Neural cell (in vitro differentiated cells): ENCODE measurements around the gene RFX8. TPM values are rescaled to one million over a fixed set of nuclear protein-coding genes. Genes with fewer than 3 reads are reported as not detected.

Experiments
- H2AFZ ChIP-seq: fragments of 200-600, 300-800 bp; sonication (generic), shearing (Covaris generic); 2 replicates; pipeline ENCODE4 v1.6.0; 2014; ENCODE audit warnings: low read depth, mild to moderate bottlenecking, antibody characterized with exemption, low read length, moderate library complexity
- H3F3A ChIP-seq: fragments of 200-600 bp; shearing (Covaris generic); 2 replicates; pipeline ENCODE4 v1.6.1; 2016; ENCODE audit warnings: mild to moderate bottlenecking, moderate library complexity, mixed read lengths, antibody characterized with exemption, low read length; ENCODE audit not compliant: insufficient read depth, poor library complexity, severe bottlenecking
- H3K27ac ChIP-seq: fragments of 200-600, 300-800 bp; sonication (generic), shearing (Covaris generic); 2 replicates; pipeline ENCODE4 v1.5.1; 2014; ENCODE audit warnings: mild to moderate bottlenecking, low read length, moderate library complexity
- H3K27me3 ChIP-seq: fragments of 300-800, 200-600 bp; sonication (generic), shearing (Covaris generic); 2 replicates; pipeline ENCODE4 v1.6.0; 2014; ENCODE audit warnings: mild to moderate bottlenecking, low read depth, low read length, moderate library complexity; ENCODE audit not compliant: insufficient read depth
- H3K36me3 ChIP-seq: fragments of 300-800, 200-600 bp; sonication (generic), shearing (Covaris generic); 2 replicates; pipeline ENCODE4 v1.5.1; 2014; ENCODE audit warnings: mild to moderate bottlenecking, antibody characterized with exemption, low read length, moderate library complexity; ENCODE audit not compliant: insufficient read depth
- H3K4me2 ChIP-seq: fragments of 300-800, 200-600 bp; sonication (generic), shearing (Covaris generic); 2 replicates; pipeline ENCODE4 v1.6.0; 2014; ENCODE audit warnings: mild to moderate bottlenecking, low read length
- H3K4me3 ChIP-seq: fragments of 300-800, 200-600 bp; sonication (generic), shearing (Covaris generic); 2 replicates; pipeline ENCODE4 v1.5.1; 2014; ENCODE audit warnings: mild to moderate bottlenecking, low read length, moderate library complexity
- H3K79me2 ChIP-seq: fragments of 200-600 bp; shearing (Covaris generic); replicated peaks from 2 replicates; pipeline ENCODE4 v1.6.0; 2014; ENCODE audit warnings: mild to moderate bottlenecking, low read length, moderate library complexity; ENCODE audit not compliant: insufficient read depth
- H3K9ac ChIP-seq: fragments of 300-800, 200-600 bp; sonication (generic), shearing (Covaris generic); 2 replicates; pipeline ENCODE4 v1.6.1; 2016; ENCODE audit warnings: mild to moderate bottlenecking, low read length, mixed read lengths
- H3K9me2 ChIP-seq: fragments of 200-600 bp; shearing (Covaris generic); 2 replicates; pipeline ENCODE4 v1.6.1; 2016; ENCODE audit warnings: mild to moderate bottlenecking, low read length, mixed read lengths; ENCODE audit not compliant: insufficient read depth
- H3K9me3 ChIP-seq: fragments of 200-600, 300-800 bp; sonication (generic), shearing (Covaris generic); 2 replicates; pipeline ENCODE4 v1.6.1; 2016; ENCODE audit warnings: mild to moderate bottlenecking, mixed run types, low read length, moderate library complexity, mixed read lengths
- H4K20me1 ChIP-seq: fragments of 200-600 bp; shearing (Covaris generic); 2 replicates; pipeline ENCODE4 v1.6.1; 2016; ENCODE audit warnings: mild to moderate bottlenecking, mixed run types; ENCODE audit not compliant: insufficient read depth
- EP300 ChIP-seq: fragments of 450-650 bp; conservative IDR thresholded peaks from 2 replicates; pipeline ENCODE4 v1.6.1; 2014; ENCODE audit warnings: antibody characterized with exemption, mild to moderate bottlenecking, moderate library complexity; ENCODE audit not compliant: poor library complexity, severe bottlenecking
- EZH2 ChIP-seq: fragments of 200-600, 300-800 bp; shearing (Covaris generic), sonication (generic); IDR thresholded peaks from 2 replicates; pipeline ENCODE4 v1.6.1; 2014; ENCODE audit warnings: antibody characterized with exemption, low read length, borderline replicate concordance, mild to moderate bottlenecking; ENCODE audit not compliant: insufficient read depth, poor library complexity, severe bottlenecking
- MXI1 ChIP-seq: fragments of 450-650 bp; conservative IDR thresholded peaks from 2 replicates; pipeline ENCODE4 v1.6.1; 2014; ENCODE audit warnings: antibody characterized with exemption, mild to moderate bottlenecking; ENCODE audit not compliant: poor library complexity, severe bottlenecking
- POLR2AphosphoS5 ChIP-seq: IDR thresholded peaks from 2 replicates; pipeline ENCODE4 v1.6.1; 2012
- RAD21 ChIP-seq: fragments of 450-650 bp; conservative IDR thresholded peaks from 2 replicates; pipeline ENCODE4 v1.6.1; 2014; ENCODE audit warnings: antibody characterized with exemption, mild to moderate bottlenecking, moderate library complexity
- SMC3 ChIP-seq: fragments of 450-650 bp; conservative IDR thresholded peaks from 2 replicates; pipeline ENCODE4 v1.6.1; 2014; ENCODE audit warnings: antibody characterized with exemption, mild to moderate bottlenecking, moderate library complexity; ENCODE audit not compliant: poor library complexity
- TAF1 ChIP-seq: IDR thresholded peaks from 2 replicates; pipeline ENCODE4 v1.6.1; 2012; ENCODE audit warnings: low read depth
- polyA plus RNA-seq: library from polyadenylated mRNA; depleted of rRNA; stranded (reverse); fragments of >200 nt; gene quantifications from 2 replicates; pipeline ENCODE4 v1.2.3, GENCODE V29; 2014
- TF ChIP-seq, protein P1 (sequence below): fragments of 450-650 bp; IDR thresholded peaks from 2 replicates; pipeline ENCODE4 v1.5.1; 2014; ENCODE audit warnings: antibody characterized with exemption, mild to moderate bottlenecking, moderate library complexity; ENCODE audit not compliant: poor library complexity, severe bottlenecking
- TF ChIP-seq, protein P2 (sequence below): IDR thresholded peaks from 2 replicates; pipeline ENCODE4 v1.6.1; 2012; ENCODE audit warnings: borderline replicate concordance

Gene RFX8
- polyA plus RNA-seq, 1 donor from 2014 or later = not detected

- Histone ChIP-seq H3K27ac (no peak overlapping the region), H4K20me1 (no peaks in the 10 kb centered on the region), H3K27me3 (no peaks in the 10 kb centered on the region), H3K9me2 (no peaks in the 10 kb centered on the region), H3K36me3 (no peaks in the 10 kb centered on the region), H3K9me3 (no peaks in the 10 kb centered on the region), H3K9ac (no peak overlapping the region), H3K4me2 (no peak overlapping the region), H2AFZ (no peak overlapping the region), H3K4me3 (no peak overlapping the region), H3F3A (no peaks in the 10 kb centered on the region), H3K79me2 (no peaks in the 10 kb centered on the region)
- no peak for TF ChIP-seq EP300
- TF ChIP-seq EZH2 = no peak
- TF ChIP-seq TAF1 = no peak
- no peak for TF ChIP-seq POLR2AphosphoS5
- TF ChIP-seq RAD21 = no peak
- TF ChIP-seq, protein P1, sequence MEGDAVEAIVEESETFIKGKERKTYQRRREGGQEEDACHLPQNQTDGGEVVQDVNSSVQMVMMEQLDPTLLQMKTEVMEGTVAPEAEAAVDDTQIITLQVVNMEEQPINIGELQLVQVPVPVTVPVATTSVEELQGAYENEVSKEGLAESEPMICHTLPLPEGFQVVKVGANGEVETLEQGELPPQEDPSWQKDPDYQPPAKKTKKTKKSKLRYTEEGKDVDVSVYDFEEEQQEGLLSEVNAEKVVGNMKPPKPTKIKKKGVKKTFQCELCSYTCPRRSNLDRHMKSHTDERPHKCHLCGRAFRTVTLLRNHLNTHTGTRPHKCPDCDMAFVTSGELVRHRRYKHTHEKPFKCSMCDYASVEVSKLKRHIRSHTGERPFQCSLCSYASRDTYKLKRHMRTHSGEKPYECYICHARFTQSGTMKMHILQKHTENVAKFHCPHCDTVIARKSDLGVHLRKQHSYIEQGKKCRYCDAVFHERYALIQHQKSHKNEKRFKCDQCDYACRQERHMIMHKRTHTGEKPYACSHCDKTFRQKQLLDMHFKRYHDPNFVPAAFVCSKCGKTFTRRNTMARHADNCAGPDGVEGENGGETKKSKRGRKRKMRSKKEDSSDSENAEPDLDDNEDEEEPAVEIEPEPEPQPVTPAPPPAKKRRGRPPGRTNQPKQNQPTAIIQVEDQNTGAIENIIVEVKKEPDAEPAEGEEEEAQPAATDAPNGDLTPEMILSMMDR = no peak
- TF ChIP-seq, protein P2, sequence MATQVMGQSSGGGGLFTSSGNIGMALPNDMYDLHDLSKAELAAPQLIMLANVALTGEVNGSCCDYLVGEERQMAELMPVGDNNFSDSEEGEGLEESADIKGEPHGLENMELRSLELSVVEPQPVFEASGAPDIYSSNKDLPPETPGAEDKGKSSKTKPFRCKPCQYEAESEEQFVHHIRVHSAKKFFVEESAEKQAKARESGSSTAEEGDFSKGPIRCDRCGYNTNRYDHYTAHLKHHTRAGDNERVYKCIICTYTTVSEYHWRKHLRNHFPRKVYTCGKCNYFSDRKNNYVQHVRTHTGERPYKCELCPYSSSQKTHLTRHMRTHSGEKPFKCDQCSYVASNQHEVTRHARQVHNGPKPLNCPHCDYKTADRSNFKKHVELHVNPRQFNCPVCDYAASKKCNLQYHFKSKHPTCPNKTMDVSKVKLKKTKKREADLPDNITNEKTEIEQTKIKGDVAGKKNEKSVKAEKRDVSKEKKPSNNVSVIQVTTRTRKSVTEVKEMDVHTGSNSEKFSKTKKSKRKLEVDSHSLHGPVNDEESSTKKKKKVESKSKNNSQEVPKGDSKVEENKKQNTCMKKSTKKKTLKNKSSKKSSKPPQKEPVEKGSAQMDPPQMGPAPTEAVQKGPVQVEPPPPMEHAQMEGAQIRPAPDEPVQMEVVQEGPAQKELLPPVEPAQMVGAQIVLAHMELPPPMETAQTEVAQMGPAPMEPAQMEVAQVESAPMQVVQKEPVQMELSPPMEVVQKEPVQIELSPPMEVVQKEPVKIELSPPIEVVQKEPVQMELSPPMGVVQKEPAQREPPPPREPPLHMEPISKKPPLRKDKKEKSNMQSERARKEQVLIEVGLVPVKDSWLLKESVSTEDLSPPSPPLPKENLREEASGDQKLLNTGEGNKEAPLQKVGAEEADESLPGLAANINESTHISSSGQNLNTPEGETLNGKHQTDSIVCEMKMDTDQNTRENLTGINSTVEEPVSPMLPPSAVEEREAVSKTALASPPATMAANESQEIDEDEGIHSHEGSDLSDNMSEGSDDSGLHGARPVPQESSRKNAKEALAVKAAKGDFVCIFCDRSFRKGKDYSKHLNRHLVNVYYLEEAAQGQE = no peak
- no peak for TF ChIP-seq MXI1
- no peak for TF ChIP-seq SMC3
Observed at GRCh38 chr2:101432411-101433181, 42.3 kb downstream of the RFX8 start.

DNA sequence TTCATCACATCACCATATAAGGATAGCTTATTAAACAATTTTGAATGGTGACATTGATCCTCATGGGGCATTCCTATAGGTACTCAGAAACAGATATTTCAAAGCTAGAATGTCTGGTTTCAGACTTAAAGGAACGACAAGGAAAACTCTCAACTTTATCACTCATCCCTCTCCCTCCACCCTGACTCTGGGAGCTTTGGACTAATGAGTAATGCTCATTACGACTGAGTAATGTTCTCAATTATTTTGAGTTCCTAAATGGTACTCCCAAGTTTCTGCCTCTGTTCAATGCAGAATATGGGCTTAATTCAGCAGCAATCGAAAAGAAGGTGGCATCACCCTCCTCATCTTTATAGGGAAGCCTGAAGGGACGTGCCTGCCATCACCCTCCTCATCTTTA is 43.4 kb downstream of the RFX8 start:
- no peaks in the 10 kb centered on the region for H3K79me2 ChIP-seq
- H3K9me2 ChIP-seq = no peaks in the 10 kb centered on the region
- no peak overlapping the region for H2AFZ ChIP-seq
- no peaks in the 10 kb centered on the region for H3F3A ChIP-seq
- TF ChIP-seq TAF1 (no peak), RAD21 (no peak), POLR2AphosphoS5 (no peak), EZH2 (no peak), MXI1 (no peak), EP300 (no peak), SMC3 (no peak)
- TF ChIP-seq, protein P1 = no peak
- TF ChIP-seq, protein P2 = no peak
- H3K9me3 ChIP-seq = no peaks in the 10 kb centered on the region
- no peaks in the 10 kb centered on the region for H3K36me3 ChIP-seq
- no peaks in the 10 kb centered on the region for H4K20me1 ChIP-seq
- no peaks in the 10 kb centered on the region for H3K27me3 ChIP-seq
- H3K27ac ChIP-seq = no peak overlapping the region
- no peak overlapping the region for H3K4me2 ChIP-seq
- H3K9ac ChIP-seq = no peak overlapping the region
- H3K4me3 ChIP-seq = no peak overlapping the region
